Activated effector memory CD4-positive, alpha-beta T cell treated with Interleukin-2 at 50 U/mL for 16 hours (primary cell): ENCODE data around the gene SWAP70.
"Not testable (repeated sequence)": the region's sequence is repeated elsewhere in the genome, so short reads cannot be mapped to it uniquely, and the experiment has no call there.

Experiments
- DNase-seq: peaks from one replicate; pipeline ENCODE4 v3.0.0-alpha.2; 2020

The SWAP70 gene

DNA sequence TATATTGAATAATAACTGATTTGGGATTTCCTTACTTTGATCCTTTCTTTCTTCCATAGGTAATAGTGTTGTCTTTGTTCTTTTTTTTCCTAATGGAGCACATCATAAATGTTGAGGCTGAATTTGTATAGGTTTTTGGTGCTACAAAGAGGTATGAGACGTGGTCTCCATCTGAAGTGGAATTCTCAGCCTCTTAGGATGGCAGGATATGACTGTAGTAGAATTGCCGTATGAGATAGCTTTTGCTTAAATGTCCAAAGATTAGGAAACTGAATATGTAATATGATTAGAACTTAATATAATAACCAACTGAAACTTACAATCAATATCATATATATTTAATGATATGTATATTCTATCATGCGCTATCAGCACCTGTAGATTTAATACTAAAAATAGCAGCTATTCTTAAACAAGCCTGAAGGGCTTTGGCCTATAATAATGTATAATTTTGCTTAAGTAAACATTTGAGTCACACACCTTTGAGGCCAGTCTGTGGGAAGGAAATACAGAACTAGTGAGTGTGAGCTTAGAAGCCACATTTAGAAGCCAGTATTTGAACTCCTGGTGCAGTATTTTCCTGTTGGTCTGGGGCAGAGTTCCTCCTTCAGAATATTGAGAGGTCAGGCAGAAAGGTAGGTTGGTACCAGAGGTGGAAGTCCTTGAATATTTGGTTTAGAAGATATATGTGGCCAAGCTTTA, 62.6 kb downstream of the SWAP70 start:
- no peak for DNase-seq

DNA sequence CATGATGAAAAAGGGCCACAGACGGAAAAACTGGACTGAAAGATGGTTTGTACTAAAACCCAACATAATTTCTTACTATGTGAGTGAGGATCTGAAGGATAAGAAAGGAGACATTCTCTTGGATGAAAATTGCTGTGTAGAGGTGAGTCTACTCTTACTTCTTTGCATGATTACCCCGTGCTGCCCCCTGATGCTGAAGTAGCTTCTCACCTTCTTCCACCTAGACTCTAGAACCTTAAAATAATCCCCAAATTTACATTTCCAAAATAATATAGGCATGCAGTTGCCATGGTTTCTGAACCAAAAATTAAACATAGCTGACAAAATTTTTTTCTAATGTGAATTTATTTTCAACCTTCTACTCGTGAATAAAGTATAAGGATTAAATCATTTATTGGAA, 64.2 kb downstream of the SWAP70 start:
- no peak for DNase-seq

- no peak for DNase-seq
These were observed 67.4 kb downstream of the SWAP70 start for GRCh38 chr11:9731256-9731655.

- DNase-seq = no peak
These were observed 68.6 kb downstream of the SWAP70 start for GRCh38 chr11:9732453-9732852.

DNA sequence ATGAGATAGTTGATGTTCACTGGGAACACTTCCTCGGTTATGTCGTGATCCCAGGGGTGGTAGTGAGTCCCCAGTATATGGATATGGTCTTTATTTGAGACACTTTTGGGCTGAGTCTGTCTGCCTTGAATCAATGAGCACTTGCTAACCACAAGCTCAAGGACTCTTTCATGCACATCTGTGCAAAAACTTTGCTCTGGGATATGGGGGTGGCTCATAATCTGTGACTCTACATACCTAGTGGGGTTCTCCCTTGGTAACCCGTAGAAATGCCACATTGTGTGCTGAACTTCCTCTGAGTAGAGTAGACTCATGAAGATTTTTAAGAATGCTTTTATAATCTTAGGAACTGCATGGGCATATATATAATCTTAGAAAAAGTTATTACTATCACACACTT, 69.3 kb downstream of the SWAP70 start:
- DNase-seq = no peak

DNA sequence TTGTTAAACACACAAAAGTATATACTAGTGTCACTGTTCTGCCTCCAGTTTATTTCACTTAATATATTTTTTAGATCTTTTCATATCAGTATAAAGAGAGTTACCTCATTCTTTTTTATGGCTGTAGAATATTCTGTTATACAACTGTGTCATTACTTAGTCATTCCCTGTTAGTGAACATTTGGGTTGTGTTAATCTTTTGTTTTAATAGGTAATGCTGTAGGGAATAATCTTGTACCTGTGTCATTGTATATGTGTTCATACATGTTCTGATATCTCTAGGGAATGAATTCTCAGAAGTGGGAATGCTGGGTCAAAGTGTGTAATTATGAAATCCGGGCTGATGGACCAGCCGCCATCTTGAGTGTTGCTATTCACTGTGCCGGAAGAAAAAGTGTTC, 71.4 kb downstream of the SWAP70 start:
- DNase-seq = no peak

DNA sequence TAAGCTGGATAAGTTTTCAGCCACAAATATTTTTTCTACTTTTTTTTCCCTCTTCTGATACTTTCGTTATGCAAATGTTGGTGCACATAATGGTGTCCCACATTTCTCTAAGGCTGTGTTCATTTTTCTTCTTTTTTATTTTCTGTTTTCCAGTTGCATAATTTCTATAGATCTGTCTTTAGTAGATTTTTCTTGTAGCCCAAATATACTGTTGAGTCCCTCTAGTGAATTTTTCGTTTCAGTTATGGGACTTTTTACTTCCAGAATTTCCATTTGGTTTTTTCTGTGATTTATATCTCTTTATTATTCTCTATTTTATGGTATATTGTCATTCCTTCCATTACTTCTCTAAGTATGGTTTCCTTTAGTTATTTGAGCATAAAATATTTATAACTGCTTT, 72.0 kb downstream of the SWAP70 start:
- DNase-seq = no peak

DNA sequence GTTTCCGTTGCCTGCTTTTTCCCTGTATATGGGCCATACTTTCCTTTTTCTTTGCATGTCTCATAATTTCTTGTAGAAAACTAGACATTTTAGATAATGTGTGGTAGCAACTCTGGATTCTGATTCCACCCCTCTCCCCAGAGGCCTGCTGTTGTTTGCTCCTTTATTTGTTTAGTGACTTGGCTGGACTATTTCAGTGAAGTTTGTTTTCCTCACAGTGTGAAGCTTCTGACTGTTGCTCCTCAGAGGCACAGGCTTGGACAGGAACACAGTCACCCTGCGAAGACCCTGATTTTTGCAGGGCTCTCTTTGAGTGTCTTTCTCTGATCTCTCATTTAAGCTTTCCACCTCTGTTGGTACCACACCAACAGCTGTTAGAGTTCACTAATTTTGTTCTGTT, 72.5 kb downstream of the SWAP70 start:
- no peak for DNase-seq

GRCh38 chr11:9738116-9738515, 74.2 kb downstream of the SWAP70 start:
- DNase-seq = no peak

- no peak for DNase-seq
These were observed 74.8 kb downstream of the SWAP70 start for GRCh38 chr11:9738707-9739106.

- no peak for DNase-seq
These were observed 75.4 kb downstream of the SWAP70 start for GRCh38 chr11:9739123-9739900.

DNA sequence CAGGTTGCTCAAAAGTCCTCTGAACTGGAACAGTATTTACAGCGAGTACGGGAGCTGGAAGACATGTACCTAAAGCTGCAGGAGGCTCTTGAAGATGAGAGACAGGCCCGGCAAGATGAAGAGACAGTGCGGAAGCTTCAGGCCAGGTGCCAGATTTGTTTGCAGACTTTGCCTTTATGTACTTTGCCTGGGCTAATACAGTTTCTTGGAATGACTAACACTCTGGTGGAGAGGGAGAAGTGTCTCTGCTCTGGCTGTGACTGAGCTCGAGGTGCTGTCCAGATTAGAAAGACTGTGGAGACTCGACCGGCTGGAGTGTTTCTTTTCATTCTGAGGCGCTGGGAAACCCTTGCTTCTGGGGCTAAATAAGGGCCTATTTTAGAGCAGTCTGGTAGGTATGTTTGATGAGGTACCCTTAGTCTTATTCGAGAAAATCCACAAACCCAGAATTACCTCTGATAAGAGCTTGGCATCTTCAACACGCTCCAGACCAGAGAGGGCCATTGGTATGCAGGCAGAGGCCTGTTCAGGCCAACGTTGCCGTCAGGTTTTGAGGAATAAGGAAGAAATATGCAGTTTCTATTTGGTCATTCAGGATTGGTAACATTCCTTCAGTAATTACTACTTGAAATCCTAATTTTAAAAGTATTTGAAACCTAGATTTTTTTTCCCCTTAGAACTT, 76.5 kb downstream of the SWAP70 start:
- no peak for DNase-seq

GRCh38 chr11:9741260-9741659, 77.4 kb downstream of the SWAP70 start:
- no peak for DNase-seq

DNA sequence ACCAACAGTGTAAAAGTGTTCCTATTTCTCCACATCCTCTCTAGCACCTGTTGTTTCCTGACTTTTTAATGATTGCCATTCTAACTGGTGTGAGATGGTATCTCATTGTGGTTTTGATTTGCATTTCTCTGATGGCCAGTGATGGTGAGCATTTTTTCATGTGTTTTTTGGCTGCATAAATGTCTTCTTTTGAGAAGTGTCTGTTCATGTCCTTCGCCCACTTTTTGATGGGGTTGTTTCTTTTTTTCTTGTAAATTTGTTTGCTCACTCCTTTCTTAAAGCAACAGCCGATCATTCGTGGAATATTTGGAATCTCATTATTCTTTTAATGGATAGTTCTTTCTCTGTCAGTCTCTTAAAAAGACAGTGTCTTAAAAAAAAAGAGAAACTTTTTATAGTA, 79.6 kb downstream of the SWAP70 start:
- not testable (repeated sequence) for DNase-seq

GRCh38 chr11:9745411-9746211, 81.7 kb downstream of the SWAP70 start:
- DNase-seq = no peak

DNA sequence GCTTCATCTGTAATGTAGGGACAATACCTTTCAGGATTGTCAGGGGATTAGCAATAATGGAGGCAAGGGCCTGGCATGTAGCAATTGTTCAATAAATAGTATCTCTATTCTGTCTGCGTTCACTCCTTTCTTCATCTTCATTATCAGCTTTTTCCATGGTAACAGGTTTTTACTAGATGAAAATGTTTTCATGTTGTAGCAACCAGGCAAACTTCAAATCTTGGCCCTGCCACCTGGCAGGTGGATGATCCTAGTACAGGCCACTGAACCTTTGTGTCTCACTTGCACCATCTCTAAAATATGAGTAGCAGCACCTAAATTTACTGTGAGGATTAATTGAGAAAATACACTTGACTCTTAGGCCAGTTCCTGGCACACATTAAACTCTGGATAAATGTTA, 83.4 kb downstream of the SWAP70 start:
- DNase-seq = no peak

DNA sequence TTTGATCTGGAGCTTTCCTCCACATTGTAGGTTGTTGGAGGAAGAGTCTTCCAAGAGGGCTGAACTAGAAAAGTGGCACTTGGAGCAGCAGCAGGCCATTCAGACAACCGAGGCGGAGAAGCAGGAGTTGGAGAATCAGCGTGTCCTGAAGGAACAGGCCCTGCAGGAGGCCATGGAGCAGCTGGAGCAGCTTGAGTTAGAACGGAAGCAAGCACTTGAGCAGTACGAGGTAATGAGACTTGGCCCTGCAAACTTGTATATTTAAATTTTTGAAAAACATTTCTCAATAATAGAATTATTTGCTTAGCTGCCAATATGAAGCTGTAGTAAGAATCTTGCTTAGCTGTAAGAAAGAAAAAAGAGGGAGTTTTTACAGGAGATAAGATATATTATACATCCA, 84.0 kb downstream of the SWAP70 start:
- no peak for DNase-seq

DNA sequence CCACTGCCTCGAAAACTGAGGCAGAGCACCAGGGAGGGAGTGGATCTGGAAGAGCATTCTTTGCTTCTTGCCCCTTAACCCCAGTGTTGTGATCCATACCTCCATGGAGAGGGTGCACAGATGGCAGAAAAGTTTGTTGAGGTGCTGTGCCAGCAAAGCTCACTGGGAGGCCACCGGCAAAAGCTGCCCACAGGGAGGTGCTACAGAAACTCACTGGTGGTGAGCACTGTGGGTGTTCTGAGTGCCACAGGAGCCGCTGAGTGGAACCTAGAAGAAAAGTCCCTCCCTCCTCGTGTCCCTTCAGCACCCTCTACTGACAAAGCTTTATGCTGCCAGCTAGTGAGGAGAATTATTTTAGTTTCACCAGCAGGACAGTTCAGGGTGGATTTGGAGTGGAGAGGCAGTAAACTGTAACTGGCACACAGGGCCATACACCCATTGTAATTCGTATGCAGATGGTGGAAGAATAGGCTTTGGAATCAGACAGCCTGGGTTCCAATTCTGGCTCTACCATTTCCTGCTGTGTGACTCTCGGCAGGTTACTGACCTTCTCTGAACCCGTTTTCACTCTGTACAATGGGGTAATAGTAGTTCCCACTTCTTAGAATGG, 84.6 kb downstream of the SWAP70 start:
- DNase-seq = peak; percentile 25

GRCh38 chr11:9750551-9750950, 86.7 kb downstream of the SWAP70 start:
- DNase-seq = no peak

DNA sequence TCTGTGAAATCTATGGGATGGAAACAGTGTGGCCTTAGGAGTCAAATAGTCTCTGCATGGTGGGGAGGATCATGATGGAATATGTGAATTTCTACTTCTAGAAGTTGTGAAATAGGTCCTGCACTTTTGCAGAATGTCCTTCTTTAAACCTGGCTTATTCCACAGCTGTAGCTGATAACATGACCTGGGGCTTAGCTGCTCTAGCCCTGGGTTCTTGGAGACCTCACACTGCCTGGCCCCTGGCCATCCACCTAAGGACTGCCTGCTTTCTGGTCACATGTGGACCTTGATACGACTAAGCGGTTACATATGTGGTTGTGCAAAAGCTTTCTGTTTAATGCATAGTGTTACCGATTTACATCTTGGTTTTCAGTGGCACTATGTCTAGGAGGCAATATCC, 88.2 kb downstream of the SWAP70 start:
- no peak for DNase-seq

- DNase-seq = no peak
These were observed 89.1 kb downstream of the SWAP70 start for GRCh38 chr11:9753021-9753420.

GRCh38 chr11:9754010-9754471, 90.2 kb downstream of the SWAP70 start:
- no peak for DNase-seq
